ENCODE results near the gene NISCH.

DNA sequence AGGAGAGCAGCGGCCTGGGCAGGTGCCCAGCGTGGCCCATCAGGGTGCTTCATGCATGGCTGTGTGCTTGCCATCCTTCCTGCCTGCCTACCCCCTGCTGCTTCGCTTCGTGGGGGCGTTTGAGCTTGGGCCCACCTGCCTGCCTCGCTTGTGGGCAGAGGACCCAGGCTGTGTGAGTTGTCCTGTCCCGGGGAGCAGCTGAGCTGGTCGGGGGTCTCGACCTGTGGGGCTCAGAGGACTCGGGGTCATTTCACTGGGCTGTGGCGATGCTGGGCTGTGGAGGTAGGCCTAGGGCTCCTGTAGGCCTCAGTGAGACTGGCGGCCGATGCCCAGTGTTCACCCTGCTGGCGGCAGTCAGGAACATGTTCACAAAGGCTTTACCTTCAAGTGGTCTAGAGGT is 27.7 kb downstream of the NISCH start:
- TF ChIP-seq, protein P1, sequence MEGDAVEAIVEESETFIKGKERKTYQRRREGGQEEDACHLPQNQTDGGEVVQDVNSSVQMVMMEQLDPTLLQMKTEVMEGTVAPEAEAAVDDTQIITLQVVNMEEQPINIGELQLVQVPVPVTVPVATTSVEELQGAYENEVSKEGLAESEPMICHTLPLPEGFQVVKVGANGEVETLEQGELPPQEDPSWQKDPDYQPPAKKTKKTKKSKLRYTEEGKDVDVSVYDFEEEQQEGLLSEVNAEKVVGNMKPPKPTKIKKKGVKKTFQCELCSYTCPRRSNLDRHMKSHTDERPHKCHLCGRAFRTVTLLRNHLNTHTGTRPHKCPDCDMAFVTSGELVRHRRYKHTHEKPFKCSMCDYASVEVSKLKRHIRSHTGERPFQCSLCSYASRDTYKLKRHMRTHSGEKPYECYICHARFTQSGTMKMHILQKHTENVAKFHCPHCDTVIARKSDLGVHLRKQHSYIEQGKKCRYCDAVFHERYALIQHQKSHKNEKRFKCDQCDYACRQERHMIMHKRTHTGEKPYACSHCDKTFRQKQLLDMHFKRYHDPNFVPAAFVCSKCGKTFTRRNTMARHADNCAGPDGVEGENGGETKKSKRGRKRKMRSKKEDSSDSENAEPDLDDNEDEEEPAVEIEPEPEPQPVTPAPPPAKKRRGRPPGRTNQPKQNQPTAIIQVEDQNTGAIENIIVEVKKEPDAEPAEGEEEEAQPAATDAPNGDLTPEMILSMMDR (IDR thresholded peaks at IDR 0.05): no peak
- no peak for TF ChIP-seq POLR2A (IDR thresholded peaks at IDR 0.05)

Measured in right lobe of liver (tissue), 4 donors.